K562 (cell line): Measurements from ENCODE around the gene MARS1. TPM values are rescaled to one million over a fixed set of nuclear protein-coding genes. Genes with fewer than 3 reads are reported as not detected.

ENCODE experiments used
- ATAC-seq: fragments of 200-7000 bp; cut with Tn5 transposase; 3 replicates; pipeline ENCODE4 v1.9.1; 2020; ENCODE audit warnings: moderate library complexity
- BruUV-seq: library from RNA; stranded (reverse); fragments of 400-500 nt; replicated peaks from 2 replicates; lab custom pipeline; 2021; lab: Mats Ljungman, UMichigan
- CTCF ChIA-PET: fragments of 300-600 bp; formaldehyde crosslinking; extraction: SDS; loops from one replicate; lab custom pipeline; 2021; ENCODE audit warnings: low intra/inter-chr PET ratio; lab: Yijun Ruan, JAX
- POLR2A ChIA-PET: fragments of 300-600, 350-650 bp; sonication (Branson Sonifier 250); formaldehyde crosslinking; extraction: SDS; loops from one replicate; lab custom pipeline; 2021; ENCODE audit warnings: antibody characterized with exemption, inconsistent platforms; lab: Yijun Ruan, JAX
- DNase-seq, 4 experiments: peaks; one replicate each; pipeline versions ENCODE4 v3.0.0 to v3.0.0-alpha.2; 2011 to 2018; ENCODE audit warnings: low spot score in 3 of 4, mixed read lengths in 3 of 4; ENCODE audit errors: extremely low read depth in 1 of 4
- FAIRE-seq: peaks from 2 replicates; lab custom pipeline; 2011; peaks lifted over from hg19 to GRCh38; lab: Jason Lieb, UNC
- H2AFZ ChIP-seq: 2 replicates; pipeline ENCODE4 v1.6.0; 2011; ENCODE audit warnings: low read depth, low read length, control low read depth, inconsistent platforms
- H3K27ac ChIP-seq: fragments of 200-600 bp; 3 replicates; pipeline ENCODE4 v1.8.0; 2011; ENCODE audit warnings: low read depth, mild to moderate bottlenecking, control low read depth, inconsistent platforms, low read length, moderate library complexity, mixed read lengths; ENCODE audit errors: extremely low read depth
- H3K27me3 ChIP-seq, 2 experiments: fragments of 300-600 bp in 1 of 2; 2 replicates in 1 of 2; 3 replicates in 1 of 2; pipeline versions ENCODE4 v1.6.0 to v1.8.0; 2011; ENCODE audit warnings: inconsistent platforms in 2 of 2, low read length in 2 of 2, mild to moderate bottlenecking in 1 of 2, mixed read lengths in 1 of 2, moderate library complexity in 1 of 2; ENCODE audit not compliant: control insufficient read depth in 2 of 2, insufficient read depth in 2 of 2
- H3K36me3 ChIP-seq: fragments of 300-600 bp; 3 replicates; pipeline ENCODE4 v1.8.0; 2011; ENCODE audit warnings: mild to moderate bottlenecking, low read length, inconsistent platforms; ENCODE audit not compliant: control insufficient read depth, insufficient read depth
- H3K4me1 ChIP-seq, 2 experiments: fragments of 200-600 bp in 1 of 2; replicated peaks in 1 of 2; 2 replicates in 1 of 2; 3 replicates in 1 of 2; pipeline versions ENCODE4 v1.5.1 to v1.8.0; 2011; ENCODE audit warnings: inconsistent platforms in 2 of 2, low read length in 2 of 2, mild to moderate bottlenecking in 1 of 2, mixed read lengths in 1 of 2, moderate library complexity in 1 of 2; ENCODE audit not compliant: control insufficient read depth in 2 of 2, insufficient read depth in 2 of 2
- H3K4me2 ChIP-seq: 2 replicates; pipeline ENCODE4 v1.6.1; 2011; ENCODE audit warnings: low read length, control low read depth, inconsistent platforms, mixed read lengths; ENCODE audit not compliant: insufficient read depth
- H3K4me3 ChIP-seq: fragments of 200-600 bp; sonication (generic), shearing (Covaris generic); 2 replicates; pipeline ENCODE4 v1.5.1; 2016; ENCODE audit warnings: control low read depth, inconsistent platforms
- H3K79me2 ChIP-seq: fragments of 200-600 bp; 3 replicates; pipeline ENCODE4 v1.8.0; 2011; ENCODE audit warnings: low read length, inconsistent platforms; ENCODE audit not compliant: control insufficient read depth, insufficient read depth
- H3K9ac ChIP-seq, 2 experiments: 2 replicates each; pipeline versions ENCODE4 v1.6.0 to v1.6.1; 2011; ENCODE audit warnings: low read depth in 2 of 2, low read length in 2 of 2, control low read depth in 1 of 2, inconsistent platforms in 1 of 2, mild to moderate bottlenecking in 1 of 2, mixed read lengths in 1 of 2; ENCODE audit not compliant: insufficient read depth in 1 of 2
- H3K9me1 ChIP-seq: one replicate; pipeline ENCODE4 v1.6.0; 2011; ENCODE audit warnings: inconsistent platforms, mild to moderate bottlenecking, low read length, moderate library complexity; ENCODE audit not compliant: control insufficient read depth, insufficient read depth
- H3K9me3 ChIP-seq: replicated peaks from 2 replicates; pipeline ENCODE4 v1.5.1; 2011; ENCODE audit warnings: low read depth, low read length, inconsistent platforms; ENCODE audit not compliant: control insufficient read depth, insufficient read depth
- H4K20me1 ChIP-seq: replicated peaks from 2 replicates; pipeline ENCODE4 v1.6.1; 2011; ENCODE audit warnings: low read length, inconsistent platforms, mixed read lengths; ENCODE audit not compliant: control insufficient read depth, insufficient read depth
- BRD4 ChIP-seq: fragments of 200-600 bp; sonication (generic); IDR thresholded peaks from 2 replicates; pipeline ENCODE4 v1.6.1; 2017; ENCODE audit warnings: inconsistent platforms
- HDAC2 ChIP-seq: fragments of 450-650 bp; IDR thresholded peaks from 2 replicates; pipeline ENCODE4 v1.6.1; 2016; ENCODE audit warnings: mild to moderate bottlenecking
- PTBP1 ChIP-seq: fragments of 200-400 bp; formaldehyde crosslinking; IDR thresholded peaks from 2 replicates; pipeline ENCODE4 v1.6.1; 2017; ENCODE audit warnings: low read depth, low read length
- RAD51 ChIP-seq: fragments of 450-650 bp; IDR thresholded peaks from 2 replicates; pipeline ENCODE4 v1.7.1; 2016; ENCODE audit warnings: low read depth, mild to moderate bottlenecking, borderline replicate concordance
- SMARCC2 ChIP-seq: fragments of 450-650 bp; IDR thresholded peaks from 2 replicates; pipeline ENCODE4 v1.6.1; 2017; ENCODE audit warnings: antibody characterized with exemption, moderate library complexity, mild to moderate bottlenecking, low read depth
- XRCC5 ChIP-seq: fragments of 200-400 bp; formaldehyde crosslinking; IDR thresholded peaks from 2 replicates; pipeline ENCODE4 v1.6.1; 2017; ENCODE audit warnings: low read depth, mild to moderate bottlenecking, low read length
- ZNF699 ChIP-seq: fragments of 250-450 bp; sonication (Bioruptor Pico); IDR thresholded peaks from 2 replicates; pipeline ENCODE4 v1.8.0; 2021; ENCODE audit warnings: mild to moderate bottlenecking, moderate library complexity; ENCODE audit not compliant: insufficient replicate concordance
- WGBS: fragments of 100-300 bp; shearing (Covaris generic); methylation state at CpG from one replicate; pipeline ENCODE4 v1.1.6; 2016; ENCODE audit warnings: low coverage, mixed read lengths; ENCODE audit not compliant: insufficient coverage; ENCODE audit errors: missing lambda C conversion rate; 5-methylcytosine and 5-hydroxymethylcytosine counted together
- in situ Hi-C: fragments of 300-500 bp; cut with MboI; formaldehyde crosslinking; loops from 4 replicates; pipeline ENCODE4 v1.15.0; 2018; ENCODE audit warnings: inconsistent platforms, mixed read lengths
- intact Hi-C: fragments of 100-400 bp; cut with micrococcal nuclease; formaldehyde crosslinking; loops from 2 replicates; pipeline ENCODE4 v1.14.2; 2022
- polyA plus RNA-seq, 8 experiments: library from polyadenylated mRNA; depleted of rRNA in 4 of 8; stranded (reverse) in 5 of 8; unstranded in 3 of 8; fragments of >200 nt; fragmentation: Nextera tagmentation in 2 of 8; fragmentation: Illumina TruSeq in 1 of 8; extraction: Ambion mirVana in 2 of 8; extraction: Trizol in 1 of 8; gene quantifications; 2 replicates each; pipeline versions ENCODE4 v1.2.1 to v1.2.3, GENCODE V29; 2011 to 2014; ENCODE audit warnings: inconsistent platforms in 1 of 8, missing spikeins in 1 of 8
- total RNA-seq, 7 experiments: library from RNA; depleted of rRNA in 6 of 7; stranded (reverse); fragments of >200 nt in 6 of 7; fragmentation: Illumina TruSeq in 2 of 7; extraction: Trizol in 2 of 7; gene quantifications; 2 replicates each; pipeline versions ENCODE4 v1.2.1 to v1.2.3, GENCODE V29; 2011 to 2021; ENCODE audit warnings: low replicate concordance in 1 of 7
- TF ChIP-seq, protein P1 (sequence below): fragments of 250-450 bp; sonication (Bioruptor Pico); IDR thresholded peaks from 2 replicates; pipeline ENCODE4 v1.5.1; 2021; ENCODE audit warnings: mild to moderate bottlenecking

MARS1 gene
- total and polyA plus RNA-seq, 9 of the 15 experiments (the other 6 are each of a cell fraction or from before 2014, with no cell fraction given) = 117 to 382 (median 220) TPM

DNA sequence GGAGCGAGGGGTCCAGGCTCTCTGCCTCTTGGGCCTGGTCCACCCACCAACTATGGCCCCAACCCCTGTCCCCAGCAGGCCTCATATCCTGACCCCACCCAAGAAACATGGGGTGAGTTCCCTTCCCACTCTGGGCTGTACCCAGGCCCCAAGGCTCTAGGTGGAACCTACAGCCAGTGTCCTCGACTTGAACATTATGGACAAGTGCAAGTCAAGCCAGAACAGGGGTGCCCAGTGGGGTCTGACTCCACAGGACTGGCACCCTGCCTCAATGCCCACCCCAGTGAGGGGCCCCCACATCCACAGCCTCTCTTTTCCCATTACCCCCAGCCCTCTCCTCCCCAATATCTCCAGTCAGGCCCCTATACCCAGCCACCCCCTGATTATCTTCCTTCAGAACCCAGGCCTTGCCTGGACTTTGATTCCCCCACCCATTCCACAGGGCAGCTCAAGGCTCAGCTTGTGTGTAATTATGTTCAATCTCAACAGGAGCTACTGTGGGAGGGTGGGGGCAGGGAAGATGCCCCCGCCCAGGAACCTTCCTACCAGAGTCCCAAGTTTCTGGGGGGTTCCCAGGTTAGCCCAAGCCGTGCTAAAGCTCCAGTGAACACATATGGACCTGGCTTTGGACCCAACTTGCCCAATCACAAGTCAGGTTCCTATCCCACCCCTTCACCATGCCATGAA is 16.8 kb upstream of the MARS1 start:
- WGBS = 9% methylated on average over 4 of the region's 4 CpGs
- in situ Hi-C loops = no loop called here
- H3K27ac ChIP-seq = no peak overlapping the region
- no peak overlapping the region for H2AFZ ChIP-seq
- H3K9me3 ChIP-seq = no peaks in the 10 kb centered on the region
- H3K27me3 ChIP-seq = peaks cover 14 to 41% of the 10 kb centered on the region in 2 experiments; a peak in 4 of 5 replicates
- ATAC-seq (no peak), DNase-seq (no peak), FAIRE-seq (no peak)
- no peaks in the 10 kb centered on the region for H3K9me1 ChIP-seq
- no peaks in the 10 kb centered on the region for H3K79me2 ChIP-seq
- H3K9ac ChIP-seq = no peak overlapping the region
- no peaks in the 10 kb centered on the region for H4K20me1 ChIP-seq
- H3K36me3 ChIP-seq = no peaks in the 10 kb centered on the region
- peaks cover 18 to 26% of the 10 kb centered on the region in 2 experiments for H3K4me1 ChIP-seq
- no peak overlapping the region for H3K4me3 ChIP-seq
- TF ChIP-seq SMARCC2 = no peak
- TF ChIP-seq, protein P1, sequence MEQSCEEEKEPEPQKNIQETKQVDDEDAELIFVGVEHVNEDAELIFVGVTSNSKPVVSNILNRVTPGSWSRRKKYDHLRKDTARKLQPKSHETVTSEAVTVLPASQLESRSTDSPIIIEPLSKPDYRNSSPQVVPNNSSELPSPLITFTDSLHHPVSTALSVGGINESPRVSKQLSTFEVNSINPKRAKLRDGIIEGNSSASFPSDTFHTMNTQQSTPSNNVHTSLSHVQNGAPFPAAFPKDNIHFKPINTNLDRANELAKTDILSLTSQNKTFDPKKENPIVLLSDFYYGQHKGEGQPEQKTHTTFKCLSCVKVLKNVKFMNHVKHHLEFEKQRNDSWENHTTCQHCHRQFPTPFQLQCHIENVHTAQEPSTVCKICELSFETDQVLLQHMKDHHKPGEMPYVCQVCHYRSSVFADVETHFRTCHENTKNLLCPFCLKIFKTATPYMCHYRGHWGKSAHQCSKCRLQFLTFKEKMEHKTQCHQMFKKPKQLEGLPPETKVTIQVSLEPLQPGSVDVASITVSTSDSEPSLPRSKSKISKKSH (CRISPR knock-in tag) = no peak
- no peak for TF ChIP-seq ZNF699 (CRISPR knock-in tag)
- TF ChIP-seq RAD51 = no peak
- no peak for TF ChIP-seq XRCC5
- TF ChIP-seq BRD4 = no peak
- no peak for TF ChIP-seq HDAC2
- no peak for TF ChIP-seq PTBP1
- BruUV-seq = no TSS peak
- H3K4me2 ChIP-seq = no peak overlapping the region
- intact Hi-C loops = no loop called here
- CTCF ChIA-PET = no interaction called here
- POLR2A ChIA-PET = interaction anchor here (0.7 to 1.1 kb wide), 4 partner anchors 9 to 14 kb away, joined by 3 to 4 read pairs (median 4); no protein-coding TSS in a partner anchor
